IPS-NIHi11 (cell line): ENCODE results near the gene STUM.

Experiments used
- DNase-seq: peaks from one replicate; pipeline ENCODE4 v3.0.0; 2012; ENCODE audit warnings: mixed read lengths, low spot score

The STUM gene

DNA sequence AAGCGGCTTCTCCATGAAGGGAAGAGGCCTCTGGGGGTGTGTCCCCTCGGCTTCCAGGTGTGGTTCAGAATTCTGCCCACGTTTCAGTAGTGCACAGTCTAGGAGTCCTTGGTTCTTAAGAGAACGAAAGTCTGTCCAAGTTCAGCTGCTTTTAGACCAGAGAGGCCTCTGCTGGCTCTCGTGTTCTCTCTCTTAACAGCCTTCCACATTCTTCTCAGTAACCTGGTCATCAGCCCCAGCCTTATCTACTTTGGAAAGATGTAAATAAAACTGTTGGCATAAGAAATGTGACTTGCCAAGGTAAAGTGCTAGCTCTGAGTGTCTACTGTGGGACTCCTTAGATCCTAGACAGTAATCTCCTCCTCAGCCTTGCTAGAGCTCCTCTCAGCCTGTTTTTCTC, 15.3 kb upstream of the STUM start:
- no peak for DNase-seq

GRCh38 chr1:226534098-226534497, 14.5 kb upstream of the STUM start:
- no peak for DNase-seq

DNA sequence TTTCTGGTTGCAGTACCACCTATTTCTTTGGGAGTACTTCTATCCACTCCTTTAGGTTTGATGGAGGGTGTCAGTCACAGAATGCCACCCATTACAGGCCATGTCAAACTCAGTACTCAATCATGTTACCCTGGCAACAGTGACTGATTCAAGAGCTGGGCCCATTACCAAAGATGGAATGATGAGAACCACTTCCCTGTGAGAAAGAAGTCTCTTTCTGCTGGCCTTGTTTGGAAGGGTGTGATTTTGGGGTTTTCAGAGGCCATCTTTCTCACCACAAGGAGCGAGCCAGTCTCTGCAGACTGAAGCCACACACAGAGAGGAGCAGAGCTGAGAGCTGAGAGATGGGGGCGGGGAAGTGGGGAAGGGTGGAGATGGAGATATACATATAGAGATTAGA, 13.9 kb upstream of the STUM start:
- no peak for DNase-seq

- no peak for DNase-seq
Measured at GRCh38 chr1:226535666-226536065, 12.9 kb upstream of the STUM start.

DNA sequence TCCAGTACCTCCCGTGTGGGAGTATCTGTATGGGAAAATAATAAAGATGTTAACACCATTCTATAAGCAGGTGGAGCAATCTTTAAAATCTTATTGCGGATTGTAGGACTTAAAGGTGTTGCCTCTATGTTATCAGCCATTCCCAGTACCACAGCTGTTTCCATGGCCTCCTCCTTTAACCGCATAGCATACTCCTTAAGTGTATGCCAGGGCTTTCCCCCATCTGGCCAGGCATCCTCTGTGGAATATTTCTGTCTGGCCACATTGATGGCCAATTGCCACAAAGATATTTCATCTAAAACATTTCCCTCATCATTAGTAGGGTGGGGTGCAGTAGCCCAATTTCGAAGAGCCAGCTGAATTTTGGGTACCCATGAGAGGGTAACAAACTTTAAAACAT, 7.3 kb upstream of the STUM start:
- no peak for DNase-seq

GRCh38 chr1:226541631-226542622, 6.6 kb upstream of the STUM start:
- DNase-seq = no peak

DNA sequence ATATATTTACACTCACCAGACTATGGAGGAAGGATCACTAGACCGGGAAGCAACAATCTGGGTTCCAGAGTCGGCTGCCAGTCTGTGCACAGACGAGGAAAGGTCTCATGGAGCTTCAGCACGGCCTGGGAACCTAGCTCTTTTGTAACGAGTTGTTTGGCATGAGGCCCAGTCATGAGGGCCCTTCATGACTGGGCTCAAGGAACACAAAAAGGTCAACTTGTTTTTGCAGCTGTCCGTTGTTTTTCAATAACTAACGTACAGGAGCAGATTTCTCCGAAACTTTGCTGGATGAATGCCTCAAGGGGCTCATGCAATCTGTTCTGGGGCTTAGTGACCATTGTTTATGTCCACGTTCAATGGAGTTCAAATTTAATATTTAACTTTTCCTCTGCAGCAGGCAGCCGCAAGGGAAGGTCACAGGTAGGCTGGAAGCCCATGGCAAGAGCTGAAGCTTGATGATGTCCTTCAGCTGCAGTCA, 5.9 kb upstream of the STUM start:
- DNase-seq = no peak

DNA sequence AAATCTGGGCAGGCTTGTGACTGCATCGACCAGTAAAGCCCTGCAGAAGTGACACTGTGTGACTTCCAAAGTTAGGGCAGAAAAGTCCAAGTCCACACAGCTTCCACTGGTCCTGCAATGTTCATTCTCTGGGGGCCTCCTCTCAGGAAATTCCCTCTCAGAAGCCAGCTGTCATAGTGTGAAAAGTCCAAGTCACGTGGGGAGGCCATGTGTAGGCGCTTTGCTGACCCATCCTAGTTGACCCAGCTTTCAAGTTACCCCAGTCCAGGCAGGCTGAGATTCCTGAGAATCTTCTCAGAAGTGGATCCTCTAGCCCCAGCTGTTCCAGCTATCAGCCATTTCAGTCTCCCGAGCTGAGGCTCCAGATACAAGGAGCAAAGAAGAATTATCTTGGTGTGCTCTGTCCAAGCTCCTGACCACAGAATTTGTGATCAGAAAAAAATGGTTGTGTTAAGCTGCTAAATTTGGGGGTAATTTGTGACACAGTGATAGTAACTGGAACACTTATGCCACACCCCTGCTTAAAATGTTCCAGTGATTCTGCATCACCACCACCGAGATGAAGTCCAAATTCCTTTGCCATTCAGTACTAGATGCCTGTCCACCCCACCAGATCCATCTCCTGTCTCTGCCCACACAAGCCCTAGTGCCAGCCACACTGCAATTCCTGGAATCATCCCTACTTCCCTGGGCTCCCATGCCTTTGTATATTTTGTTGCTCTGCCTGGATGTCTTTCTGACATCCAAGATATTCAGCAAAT, 2.5 kb upstream of the STUM start:
- DNase-seq = no peak

- no peak for DNase-seq
Measured at GRCh38 chr1:226546926-226547325, 1.6 kb upstream of the STUM start.

DNA sequence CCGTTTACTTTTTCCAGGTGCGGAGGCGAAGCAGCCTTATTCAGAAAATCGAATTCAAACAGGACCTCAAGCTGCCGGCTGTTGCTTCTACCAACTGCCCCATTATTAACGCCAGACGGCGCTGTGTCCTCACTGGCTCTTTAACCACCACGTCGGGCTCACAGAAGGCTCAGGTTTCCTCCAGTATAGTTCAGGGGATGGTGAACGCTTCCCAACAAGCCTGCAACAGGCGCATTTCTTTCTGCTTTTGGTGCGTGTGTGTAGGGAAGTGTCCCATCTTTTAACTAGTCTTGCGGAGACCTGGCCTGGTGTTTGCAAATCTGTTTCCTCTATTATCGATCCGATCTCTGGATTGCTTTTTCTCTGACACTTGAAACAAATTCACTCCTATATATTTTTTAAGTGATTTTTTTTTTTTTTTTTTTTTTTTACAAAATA, 791 bp upstream of the STUM start:
- DNase-seq = peak; percentile 87

- DNase-seq = no peak
Measured at GRCh38 chr1:226549094-226549936, 751 bp downstream of the STUM start.

DNA sequence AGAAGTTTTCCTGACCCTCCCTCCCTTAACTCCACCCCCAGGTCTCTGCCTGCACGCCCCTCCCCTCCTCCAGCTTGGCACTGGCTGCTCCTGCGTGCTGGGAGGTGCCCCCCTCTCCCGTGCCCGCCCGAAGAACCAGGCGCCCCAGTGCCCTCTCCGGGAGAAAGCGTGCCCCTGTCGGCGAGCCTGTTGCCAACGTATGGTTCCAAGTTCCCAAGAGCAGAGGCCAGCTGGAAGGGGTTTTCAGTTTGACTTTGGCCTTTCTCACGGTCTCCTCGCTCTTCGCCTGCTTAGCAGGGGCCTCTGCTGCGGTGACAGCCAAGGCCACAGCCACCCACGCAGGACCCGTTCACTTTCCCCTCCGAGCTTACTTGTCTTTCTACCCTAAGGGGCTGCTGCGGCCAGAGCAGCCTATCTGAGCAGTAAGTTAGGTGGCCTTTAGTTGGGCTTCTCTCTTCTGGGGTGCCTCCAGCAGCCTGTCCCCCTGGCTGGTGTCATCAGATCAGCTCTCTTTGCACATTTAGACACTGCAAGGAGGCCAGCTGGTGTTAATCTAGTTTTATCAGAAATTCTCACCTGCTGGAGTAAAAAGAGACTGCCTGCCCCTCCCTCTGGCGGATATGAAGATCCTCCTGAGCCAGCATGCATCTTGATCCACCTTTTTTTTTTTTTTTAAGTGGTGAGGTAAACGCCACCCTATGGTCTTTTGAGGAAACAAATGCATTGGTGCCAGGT, 1.5 kb downstream of the STUM start:
- peak; percentile 60 for DNase-seq

DNA sequence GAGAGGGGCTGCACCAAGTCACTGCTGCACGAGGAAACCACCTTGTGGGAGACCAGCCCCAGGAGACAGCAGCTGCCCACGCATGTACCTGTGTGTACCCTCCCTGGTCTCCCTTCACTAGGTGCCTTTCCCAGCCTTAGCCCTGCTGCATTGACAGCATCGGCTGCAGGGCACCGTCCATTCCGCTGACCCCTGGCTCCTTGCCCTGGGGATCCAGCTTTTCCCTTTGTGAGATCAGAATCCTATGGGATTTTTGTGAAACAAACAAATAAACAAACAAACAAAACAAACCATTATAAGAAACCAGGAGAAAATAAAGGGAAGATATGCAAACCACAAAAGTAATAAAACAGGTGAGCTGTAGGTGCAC, 2.1 kb downstream of the STUM start:
- no peak for DNase-seq

- no peak for DNase-seq
Measured at GRCh38 chr1:226551299-226551698, 2.7 kb downstream of the STUM start.

- no peak for DNase-seq
Measured at GRCh38 chr1:226552061-226552460, 3.5 kb downstream of the STUM start.

DNA sequence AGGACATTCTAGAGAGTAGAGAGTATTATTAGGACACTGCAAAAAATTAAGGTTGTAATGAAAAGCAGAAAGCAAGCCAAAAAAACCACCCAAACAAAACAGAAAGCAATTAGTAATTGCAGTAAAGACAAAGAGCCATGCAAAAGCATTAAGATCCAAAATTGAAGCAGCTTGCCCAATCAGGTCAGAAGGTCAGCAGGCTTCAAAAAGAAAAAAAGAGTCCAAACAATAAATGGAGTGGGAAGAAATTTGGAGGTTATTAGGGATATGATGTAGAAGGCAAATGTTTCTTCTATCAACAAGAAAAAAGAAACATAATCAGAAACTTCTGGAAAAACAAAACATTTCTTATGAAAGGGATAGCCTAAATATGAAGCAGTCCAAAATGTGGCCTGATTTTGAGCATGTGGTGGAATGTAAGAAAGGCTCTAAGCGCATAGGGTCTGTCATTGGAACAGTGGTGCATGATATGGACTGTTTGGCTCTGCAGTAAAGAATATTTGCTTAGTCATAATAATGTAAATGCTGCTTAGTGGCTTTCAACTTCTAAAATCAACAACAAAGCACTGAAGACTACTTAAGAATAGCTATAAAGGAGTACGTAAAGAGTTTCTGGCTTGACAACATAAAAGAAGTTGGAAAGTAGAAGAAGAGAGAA, 4.8 kb downstream of the STUM start:
- DNase-seq = no peak

DNA sequence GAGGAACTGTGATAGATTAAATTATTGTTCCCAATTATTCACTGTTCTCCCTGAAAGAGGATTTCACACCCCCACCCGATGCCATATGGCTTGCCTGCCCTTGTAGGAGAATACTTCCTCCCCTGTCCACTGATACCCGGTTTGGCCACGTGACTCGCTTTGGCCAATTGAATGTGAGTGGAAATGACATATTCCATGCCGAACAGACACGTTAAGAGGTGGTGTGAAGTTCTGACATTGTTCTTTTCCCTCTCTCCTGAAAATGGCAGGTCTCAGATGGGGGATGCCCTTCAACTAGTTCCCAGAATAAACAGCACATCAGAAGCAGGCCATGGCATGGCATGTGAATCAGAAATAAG, 5.3 kb downstream of the STUM start:
- DNase-seq = no peak

DNA sequence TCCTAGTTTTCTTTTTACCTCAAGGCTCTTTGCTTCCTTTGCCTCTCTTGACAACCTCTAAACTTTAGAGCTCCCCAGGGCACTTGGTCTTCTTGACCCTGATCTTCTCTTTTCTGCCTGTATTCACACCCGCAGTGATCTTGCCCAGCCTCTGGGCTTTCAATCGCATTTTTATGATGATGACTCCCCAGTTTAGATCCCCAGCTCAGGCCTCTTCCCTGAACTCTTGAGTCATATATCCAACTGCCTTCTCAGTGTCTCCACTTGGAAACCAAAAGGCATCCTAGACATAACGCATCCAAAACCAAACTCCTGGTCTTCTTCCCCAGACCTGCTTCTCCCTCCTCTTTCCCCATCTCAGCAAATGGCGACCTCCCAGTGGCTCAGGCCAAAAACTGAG, 6.5 kb downstream of the STUM start:
- DNase-seq = no peak

DNA sequence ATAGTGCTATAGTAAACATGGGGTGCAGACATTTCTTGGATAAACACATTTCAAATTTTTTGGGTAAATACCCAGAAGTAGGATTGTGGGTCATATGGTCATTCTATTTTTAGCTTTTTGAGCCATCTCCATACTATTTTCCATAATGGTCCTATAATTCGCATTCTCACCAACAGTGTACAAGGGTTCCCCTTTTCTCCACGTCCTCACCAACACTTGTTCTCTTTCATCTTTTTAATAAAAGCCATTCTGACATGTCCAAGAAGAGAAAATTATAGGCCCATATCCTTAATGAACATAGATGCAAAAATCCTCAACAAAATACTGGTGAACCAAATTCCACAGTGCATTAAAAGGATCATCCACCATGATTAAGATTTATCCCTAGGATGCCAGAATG, 8.9 kb downstream of the STUM start:
- no peak for DNase-seq

- DNase-seq = no peak
Measured at GRCh38 chr1:226558036-226558650, 9.6 kb downstream of the STUM start.

GRCh38 chr1:226560243-226560642, 11.7 kb downstream of the STUM start:
- DNase-seq = no peak
